Kidney (tissue), 14 donors: Measurements from ENCODE around the gene LDB3. TPM values are rescaled to one million over a fixed set of nuclear protein-coding genes. Genes with fewer than 3 reads are reported as not detected.

Source experiments
- DNase-seq, 5 donors: peaks; one replicate each; pipeline ENCODE4 v3.0.0-alpha.2; 2013 to 2020
- FAIRE-seq: peaks from 2 replicates; lab custom pipeline; 2012; peaks lifted over from hg19 to GRCh38; lab: Jason Lieb, UNC
- H3K27ac ChIP-seq, 2 donors: one replicate each; pipeline ENCODE4 v1.7.0; 2013; ENCODE audit warnings: low read depth in 2 of 2, low read length in 2 of 2, inconsistent platforms in 1 of 2
- H3K27me3 ChIP-seq: one replicate; pipeline ENCODE4 v1.7.1; 2013; ENCODE audit warnings: low read length, inconsistent platforms; ENCODE audit not compliant: control insufficient read depth, insufficient read depth
- H3K36me3 ChIP-seq, 3 donors: one replicate each; pipeline versions ENCODE4 v1.7.0 to v1.7.1; 2013; ENCODE audit warnings: low read length in 3 of 3, control low read depth in 1 of 3, inconsistent platforms in 1 of 3; ENCODE audit not compliant: insufficient read depth in 3 of 3, control insufficient read depth in 2 of 3
- H3K4me1 ChIP-seq, 3 donors: one replicate each; pipeline versions ENCODE4 v1.7.0 to v1.7.1; 2013; ENCODE audit warnings: low read length in 3 of 3, inconsistent platforms in 1 of 3, low read depth in 1 of 3; ENCODE audit not compliant: control insufficient read depth in 2 of 3, insufficient read depth in 2 of 3
- H3K4me3 ChIP-seq, 3 donors: one replicate each; pipeline versions ENCODE4 v1.7.0 to v1.8.1; 2013; ENCODE audit warnings: low read length in 3 of 3, control low read depth in 1 of 3, inconsistent platforms in 1 of 3
- H3K9ac ChIP-seq, 3 donors: one replicate each; pipeline versions ENCODE4 v1.7.0 to v1.7.1; 2013; ENCODE audit warnings: low read length in 3 of 3, control low read depth in 1 of 3, inconsistent platforms in 1 of 3
- H3K9me3 ChIP-seq, 3 donors: one replicate each; pipeline versions ENCODE4 v1.7.0 to v1.7.1; 2013; ENCODE audit warnings: low read length in 3 of 3, control low read depth in 1 of 3, inconsistent platforms in 1 of 3; ENCODE audit not compliant: control insufficient read depth in 2 of 3, insufficient read depth in 1 of 3
- intact Hi-C: fragments of 100-400 bp; cut with DNase I; formaldehyde crosslinking; loops from one replicate; pipeline ENCODE4 v1.11.1; 2022
- polyA plus RNA-seq: library from polyadenylated mRNA; stranded (reverse); fragments of 350-450 nt; fragmentation: Illumina TruSeq; extraction: RNeasy Lipid Tissue Mini Kit (QIAGEN cat#74804); gene quantifications from one replicate; pipeline ENCODE4 v1.2.3, GENCODE V29; 2014; ENCODE audit warnings: low read depth, low replicate concordance; ENCODE audit not compliant: insufficient read depth
- total RNA-seq: library from RNA; stranded (reverse); fragmentation: NEBNext Ultra II Directional; extraction: Animal tissue kit (Norgen Biotek cat#: 25700); gene quantifications from one replicate; pipeline ENCODE4 v1.2.1, GENCODE V29; 2021
- TF ChIP-seq, protein P1 (sequence below): IDR thresholded peaks from 3 replicates; pipeline ENCODE4 v1.5.1; 2012; ENCODE audit warnings: mild to moderate bottlenecking, moderate library complexity, borderline replicate concordance; ENCODE audit not compliant: insufficient read depth; ENCODE audit errors: extremely low read depth
- donor health status: control.
- donor health status: control.
- donor health status: control.
- donor health status: control.
- donor health status: control.
- donor health status: DM: yes; HTN: yes; CAD: no.
- donor health status: Normal renal cell carcinoma (clear cell type).

LDB3 gene
- total and polyA plus RNA-seq, 2 donors from 2014 or later, result 3.3 to 7.7 TPM

GRCh38 chr10:86658751-86659150 is 9.6 kb upstream of the LDB3 start:
- TF ChIP-seq, protein P1, sequence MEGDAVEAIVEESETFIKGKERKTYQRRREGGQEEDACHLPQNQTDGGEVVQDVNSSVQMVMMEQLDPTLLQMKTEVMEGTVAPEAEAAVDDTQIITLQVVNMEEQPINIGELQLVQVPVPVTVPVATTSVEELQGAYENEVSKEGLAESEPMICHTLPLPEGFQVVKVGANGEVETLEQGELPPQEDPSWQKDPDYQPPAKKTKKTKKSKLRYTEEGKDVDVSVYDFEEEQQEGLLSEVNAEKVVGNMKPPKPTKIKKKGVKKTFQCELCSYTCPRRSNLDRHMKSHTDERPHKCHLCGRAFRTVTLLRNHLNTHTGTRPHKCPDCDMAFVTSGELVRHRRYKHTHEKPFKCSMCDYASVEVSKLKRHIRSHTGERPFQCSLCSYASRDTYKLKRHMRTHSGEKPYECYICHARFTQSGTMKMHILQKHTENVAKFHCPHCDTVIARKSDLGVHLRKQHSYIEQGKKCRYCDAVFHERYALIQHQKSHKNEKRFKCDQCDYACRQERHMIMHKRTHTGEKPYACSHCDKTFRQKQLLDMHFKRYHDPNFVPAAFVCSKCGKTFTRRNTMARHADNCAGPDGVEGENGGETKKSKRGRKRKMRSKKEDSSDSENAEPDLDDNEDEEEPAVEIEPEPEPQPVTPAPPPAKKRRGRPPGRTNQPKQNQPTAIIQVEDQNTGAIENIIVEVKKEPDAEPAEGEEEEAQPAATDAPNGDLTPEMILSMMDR, result no peak
- H3K27me3 ChIP-seq, result no peaks in the 10 kb centered on the region
- no peaks in the 10 kb centered on the region for H3K4me1 ChIP-seq
- FAIRE-seq (no peak), DNase-seq (no peak)
- no peaks in the 10 kb centered on the region for H3K36me3 ChIP-seq
- no peak overlapping the region for H3K27ac ChIP-seq
- H3K9ac ChIP-seq, result no peak overlapping the region
- no peak overlapping the region for H3K4me3 ChIP-seq
- no peaks in the 10 kb centered on the region for H3K9me3 ChIP-seq
- intact Hi-C loops, result no loop called here

GRCh38 chr10:86659161-86659691 is 9.1 kb upstream of the LDB3 start:
- Histone ChIP-seq H3K4me3 (no peak overlapping the region), H3K9me3 (no peaks in the 10 kb centered on the region), H3K4me1 (no peaks in the 10 kb centered on the region), H3K36me3 (no peaks in the 10 kb centered on the region), H3K27ac (no peak overlapping the region), H3K27me3 (no peaks in the 10 kb centered on the region), H3K9ac (no peak overlapping the region)
- DNase-seq (peak in 1 of 5 donors; percentile 58), FAIRE-seq (no peak)
- TF ChIP-seq, protein P1, result no peak
- intact Hi-C loops, result no loop called here

- FAIRE-seq (no peak), DNase-seq (peak in 2 of 5 donors; percentile 25 to 71)
- no peaks in the 10 kb centered on the region for H3K36me3 ChIP-seq
- H3K4me1 ChIP-seq, result no peaks in the 10 kb centered on the region
- no peaks in the 10 kb centered on the region for H3K9me3 ChIP-seq
- H3K27me3 ChIP-seq, result no peaks in the 10 kb centered on the region
- no peak overlapping the region for H3K9ac ChIP-seq
- intact Hi-C loops, result no loop called here
- H3K4me3 ChIP-seq, result no peak overlapping the region
- TF ChIP-seq, protein P1, result no peak
- no peak overlapping the region for H3K27ac ChIP-seq
These were observed 8.4 kb upstream of the LDB3 start for GRCh38 chr10:86659721-86660453.
